ENCODE measurements around the gene TMEM178B. TPM values are rescaled to one million over a fixed set of nuclear protein-coding genes. Genes with fewer than 3 reads are reported as not detected.

The TMEM178B gene
- polyA plus RNA-seq, 1 of the 3 experiments (the other 2 are of a cell fraction) = 0.20 TPM

DNA sequence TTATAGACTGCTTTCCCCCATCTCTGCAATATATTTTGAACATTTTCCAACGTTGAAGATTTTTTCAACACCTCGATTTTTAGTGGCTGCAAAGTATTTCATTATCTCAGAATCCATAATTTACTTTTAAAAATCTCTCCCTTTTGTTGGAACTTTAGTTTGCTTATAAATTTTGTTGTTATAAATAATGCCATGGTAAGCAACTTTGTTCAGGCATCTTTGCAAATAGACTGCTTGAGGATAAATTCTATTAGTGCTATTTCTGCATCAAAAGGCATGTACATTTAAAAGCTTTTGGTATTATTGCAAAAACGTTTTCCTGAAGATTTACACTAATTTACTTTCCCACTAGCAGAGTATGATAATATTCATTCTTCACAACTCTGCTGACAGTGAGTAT is 79.4 kb downstream of the TMEM178B start:
- DNase-seq = no peak
- no peak overlapping the region for H3K27ac ChIP-seq (ENCODE audit: low read depth in 2 of 2, low read length in 1 of 2)
- H3K9ac ChIP-seq = no peak overlapping the region
- H2AFZ ChIP-seq (ENCODE audit: low read depth) = no peak overlapping the region
- no peak overlapping the region for H3K4me3 ChIP-seq (ENCODE audit: low read depth in 2 of 2, low read length in 1 of 2)
- TF ChIP-seq FOXJ3 (CRISPR knock-in tag; IDR thresholded peaks at IDR 0.05) (no peak), GATA2 (CRISPR knock-in tag; IDR thresholded peaks at IDR 0.05) (no peak), SIN3A (IDR thresholded peaks at IDR 0.05; ENCODE audit: borderline replicate concordance, low read depth, low read length) (no peak), TAF1 (IDR thresholded peaks at IDR 0.05; ENCODE audit: borderline replicate concordance, low read depth, low read length) (no peak), RCOR1 (IDR thresholded peaks at IDR 0.05; ENCODE audit: low read length) (no peak), GABPA (IDR thresholded peaks at IDR 0.05; ENCODE audit: low read depth) (no peak), NFIC (IDR thresholded peaks at IDR 0.05; ENCODE audit: borderline replicate concordance) (no peak), YY1 (IDR thresholded peaks at IDR 0.05; ENCODE audit: low read depth) (no peak), ELF1 (IDR thresholded peaks at IDR 0.05) (no peak)
- H3K27me3 ChIP-seq (ENCODE audit: insufficient read depth) = no peaks in the 10 kb centered on the region
- no peaks in the 10 kb centered on the region for H3K36me3 ChIP-seq (replicated peaks in 1 of 2; ENCODE audit: control insufficient read depth in 1 of 2, insufficient read depth in 2 of 2, low read length in 1 of 2)
- no peak overlapping the region for H3K4me2 ChIP-seq
- H3K9me3 ChIP-seq = no peaks in the 10 kb centered on the region
- H3K9me2 ChIP-seq = no peaks in the 10 kb centered on the region
- POLR2A ChIA-PET = no interaction called here
- no peaks in the 10 kb centered on the region for H4K20me1 ChIP-seq (ENCODE audit: insufficient read depth)
- peaks cover 0 to 14% of the 10 kb centered on the region in 2 experiments; a peak in 1 of 4 replicates for H3K4me1 ChIP-seq (ENCODE audit: control insufficient read depth in 1 of 2, insufficient read depth in 2 of 2, low read depth in 1 of 2, low read length in 1 of 2)
- 6% methylated on average over 3 of the region's 3 CpGs for WGBS (ENCODE audit: low lambda C conversion rate)
- no peaks in the 10 kb centered on the region for H3K79me2 ChIP-seq (ENCODE audit: insufficient read depth)
- CTCF ChIA-PET = interaction anchor here (0.7 to 1.0 kb wide), 2 partner anchors 80 to 83 kb away, joined by 3 read pairs; no protein-coding TSS in a partner anchor
- no peaks in the 10 kb centered on the region for H3F3A ChIP-seq (replicated peaks; ENCODE audit: insufficient read depth)

DNA sequence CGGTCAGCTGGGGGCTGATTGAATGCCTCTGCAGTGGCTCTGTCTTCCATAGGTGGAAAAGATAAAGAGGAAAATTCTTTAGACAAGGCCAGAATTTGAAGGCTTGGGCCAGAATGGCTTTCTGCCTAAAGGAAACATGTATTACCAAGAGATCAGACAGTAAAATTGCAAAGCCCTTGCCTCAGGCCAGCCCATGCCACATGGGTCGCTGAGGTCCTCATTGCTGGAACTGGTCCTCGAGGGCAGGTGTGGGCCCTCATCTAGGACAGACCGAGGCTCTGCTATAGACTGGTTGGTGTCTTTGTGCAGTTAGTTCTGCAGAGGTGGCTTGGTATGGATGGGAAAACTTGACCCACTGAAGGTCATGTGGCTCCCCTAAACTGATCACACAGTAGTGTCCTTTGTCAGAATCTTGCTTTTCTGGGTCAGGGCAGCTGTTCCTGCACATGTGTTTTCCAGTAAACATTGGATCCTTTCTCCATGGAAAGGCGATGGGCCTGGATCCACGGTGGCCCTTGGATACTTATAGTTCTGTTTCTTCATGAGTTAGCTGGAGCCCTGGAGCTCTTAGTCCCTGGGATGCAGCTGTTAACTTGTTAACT is 80.4 kb downstream of the TMEM178B start:
- H2AFZ ChIP-seq (ENCODE audit: low read depth) = no peak overlapping the region
- no peak overlapping the region for H3K27ac ChIP-seq (ENCODE audit: low read depth in 2 of 2, low read length in 1 of 2)
- H3K4me3 ChIP-seq (ENCODE audit: low read depth in 2 of 2, low read length in 1 of 2) = no peak overlapping the region
- H3K4me2 ChIP-seq = no peak overlapping the region
- peaks cover 0 to 14% of the 10 kb centered on the region in 2 experiments; a peak in 1 of 4 replicates for H3K4me1 ChIP-seq (ENCODE audit: control insufficient read depth in 1 of 2, insufficient read depth in 2 of 2, low read depth in 1 of 2, low read length in 1 of 2)
- no peaks in the 10 kb centered on the region for H3K79me2 ChIP-seq (ENCODE audit: insufficient read depth)
- no peaks in the 10 kb centered on the region for H3K9me3 ChIP-seq
- H3F3A ChIP-seq (replicated peaks; ENCODE audit: insufficient read depth) = no peaks in the 10 kb centered on the region
- H3K9ac ChIP-seq = no peak overlapping the region
- H3K36me3 ChIP-seq (replicated peaks in 1 of 2; ENCODE audit: control insufficient read depth in 1 of 2, insufficient read depth in 2 of 2, low read length in 1 of 2) = no peaks in the 10 kb centered on the region
- H3K9me2 ChIP-seq = no peaks in the 10 kb centered on the region
- DNase-seq = no peak
- H3K27me3 ChIP-seq (ENCODE audit: insufficient read depth) = no peaks in the 10 kb centered on the region
- no peaks in the 10 kb centered on the region for H4K20me1 ChIP-seq (ENCODE audit: insufficient read depth)
- WGBS (ENCODE audit: low lambda C conversion rate) = 23% methylated on average over 6 of the region's 6 CpGs
- POLR2A ChIA-PET = no interaction called here
- TF ChIP-seq JUND (IDR thresholded peaks at IDR 0.05) = no peak
- no peak for TF ChIP-seq CHD2 (IDR thresholded peaks at IDR 0.05; ENCODE audit: low read length, partially characterized antibody)
- no peak for TF ChIP-seq ZBTB33 (IDR thresholded peaks at IDR 0.05; ENCODE audit: borderline replicate concordance, low read depth)
- TF ChIP-seq, protein P1, sequence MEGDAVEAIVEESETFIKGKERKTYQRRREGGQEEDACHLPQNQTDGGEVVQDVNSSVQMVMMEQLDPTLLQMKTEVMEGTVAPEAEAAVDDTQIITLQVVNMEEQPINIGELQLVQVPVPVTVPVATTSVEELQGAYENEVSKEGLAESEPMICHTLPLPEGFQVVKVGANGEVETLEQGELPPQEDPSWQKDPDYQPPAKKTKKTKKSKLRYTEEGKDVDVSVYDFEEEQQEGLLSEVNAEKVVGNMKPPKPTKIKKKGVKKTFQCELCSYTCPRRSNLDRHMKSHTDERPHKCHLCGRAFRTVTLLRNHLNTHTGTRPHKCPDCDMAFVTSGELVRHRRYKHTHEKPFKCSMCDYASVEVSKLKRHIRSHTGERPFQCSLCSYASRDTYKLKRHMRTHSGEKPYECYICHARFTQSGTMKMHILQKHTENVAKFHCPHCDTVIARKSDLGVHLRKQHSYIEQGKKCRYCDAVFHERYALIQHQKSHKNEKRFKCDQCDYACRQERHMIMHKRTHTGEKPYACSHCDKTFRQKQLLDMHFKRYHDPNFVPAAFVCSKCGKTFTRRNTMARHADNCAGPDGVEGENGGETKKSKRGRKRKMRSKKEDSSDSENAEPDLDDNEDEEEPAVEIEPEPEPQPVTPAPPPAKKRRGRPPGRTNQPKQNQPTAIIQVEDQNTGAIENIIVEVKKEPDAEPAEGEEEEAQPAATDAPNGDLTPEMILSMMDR (IDR thresholded peaks at IDR 0.05) = no peak
- no peak for TF ChIP-seq NFIC (IDR thresholded peaks at IDR 0.05; ENCODE audit: borderline replicate concordance)
- no peak for TF ChIP-seq GABPA (IDR thresholded peaks at IDR 0.05; ENCODE audit: low read depth)
- TF ChIP-seq FOXJ3 (CRISPR knock-in tag; IDR thresholded peaks at IDR 0.05) = 0 out of 2 replicates have a peak, but pooled peaks have one; percentile 26
- TF ChIP-seq EP300 (IDR thresholded peaks at IDR 0.05; ENCODE audit: borderline replicate concordance in 1 of 2, low read depth in 1 of 2, low read length in 1 of 2) = no peak
- CTCF ChIA-PET = interaction anchor here (0.9 to 2.5 kb wide), 3 partner anchors 9 to 107 kb away, joined by 3 to 9 read pairs (median 3); no protein-coding TSS in a partner anchor

Measured in SK-N-SH (cell line).